GM23338 (cell line): Measurements from ENCODE around the gene ALMS1. TPM values are rescaled to one million over a fixed set of nuclear protein-coding genes. Genes with fewer than 3 reads are reported as not detected.

Experiments
- ATAC-seq: fragments of 200-7000 bp; cut with Tn5 transposase; 3 replicates; pipeline ENCODE4 v1.9.1; 2020
- DNase-seq: peaks from one replicate; pipeline ENCODE4 v3.0.0-alpha.2; 2015; ENCODE audit warnings: low spot score
- H2AFZ ChIP-seq: fragments of 200-600 bp; sonication (generic); 2 replicates; pipeline ENCODE4 v1.8.0; 2016; ENCODE audit warnings: antibody characterized with exemption, mild to moderate bottlenecking, moderate library complexity
- H3F3A ChIP-seq: fragments of 200-600 bp; sonication (generic); replicated peaks from 2 replicates; pipeline ENCODE4 v1.8.0; 2017; ENCODE audit warnings: antibody characterized with exemption, mixed run types, low read depth
- H3K27ac ChIP-seq: fragments of 200-600 bp; sonication (generic); 2 replicates; pipeline ENCODE4 v1.6.1; 2016; ENCODE audit warnings: low read depth
- H3K27me3 ChIP-seq: fragments of 200-600 bp; sonication (generic); 2 replicates; pipeline ENCODE4 v1.8.0; 2016; ENCODE audit warnings: mild to moderate bottlenecking, mixed run types, moderate library complexity; ENCODE audit not compliant: insufficient read depth
- H3K36me3 ChIP-seq: fragments of 200-600 bp; sonication (generic); 2 replicates; pipeline ENCODE4 v1.8.0; 2016; ENCODE audit warnings: mild to moderate bottlenecking; ENCODE audit not compliant: insufficient read depth
- H3K4me1 ChIP-seq: fragments of 200-600 bp; sonication (generic); 2 replicates; pipeline ENCODE4 v1.8.0; 2016; ENCODE audit warnings: mild to moderate bottlenecking, moderate library complexity; ENCODE audit not compliant: insufficient read depth
- H3K4me2 ChIP-seq: fragments of 200-600 bp; sonication (generic); 2 replicates; pipeline ENCODE4 v1.7.1; 2017; ENCODE audit warnings: mixed run types
- H3K4me3 ChIP-seq: fragments of 200-600 bp; sonication (generic); 2 replicates; pipeline ENCODE4 v1.6.1; 2016; ENCODE audit warnings: mixed run types
- H3K79me2 ChIP-seq: fragments of 200-600 bp; sonication (generic); replicated peaks from 2 replicates; pipeline ENCODE4 v1.8.0; 2017; ENCODE audit warnings: mild to moderate bottlenecking; ENCODE audit not compliant: insufficient read depth
- H3K9me2 ChIP-seq: fragments of 200-600 bp; sonication (generic); 2 replicates; pipeline ENCODE4 v1.8.0; 2017; ENCODE audit not compliant: insufficient read depth
- H4K20me1 ChIP-seq: fragments of 200-600 bp; sonication (generic); replicated peaks from 2 replicates; pipeline ENCODE4 v1.8.0; 2017; ENCODE audit warnings: mild to moderate bottlenecking; ENCODE audit not compliant: insufficient read depth
- H3K27ac Mint-ChIP-seq: 2 replicates; pipeline ENCODE4 v1.8.0; 2020; ENCODE audit warnings: inconsistent platforms, mild to moderate bottlenecking, moderate library complexity, mixed read lengths
- H3K27me3 Mint-ChIP-seq: 3 replicates; pipeline ENCODE4 v1.8.0; 2022; ENCODE audit warnings: low read depth, mild to moderate bottlenecking, moderate library complexity, mixed read lengths, inconsistent platforms; ENCODE audit not compliant: insufficient read depth, poor library complexity
- H3K36me3 Mint-ChIP-seq: 3 replicates; pipeline ENCODE4 v1.8.0; 2021; ENCODE audit warnings: low read depth, mild to moderate bottlenecking, inconsistent platforms, moderate library complexity, mixed read lengths
- H3K4me1 Mint-ChIP-seq: 3 replicates; pipeline ENCODE4 v1.8.0; 2020; ENCODE audit warnings: mild to moderate bottlenecking, inconsistent platforms, mixed read lengths
- H3K4me3 Mint-ChIP-seq: 3 replicates; pipeline ENCODE4 v1.8.0; 2021; ENCODE audit warnings: moderate library complexity, mild to moderate bottlenecking, inconsistent platforms, mixed read lengths
- H3K9me3 Mint-ChIP-seq: 3 replicates; pipeline ENCODE4 v1.8.0; 2020; ENCODE audit warnings: moderate library complexity, mild to moderate bottlenecking, inconsistent platforms, mixed read lengths
- CREB1 ChIP-seq: fragments of 250-450 bp; sonication (Bioruptor Pico); IDR thresholded peaks from 2 replicates; pipeline ENCODE4 v1.5.0; 2020; ENCODE audit warnings: low read depth, mild to moderate bottlenecking, moderate library complexity
- EZH2 ChIP-seq: fragments of 200-600 bp; sonication (generic); IDR thresholded peaks from one replicate; pipeline ENCODE4 v1.8.0; 2017; ENCODE audit warnings: antibody characterized with exemption, mild to moderate bottlenecking, low read depth; ENCODE audit not compliant: unreplicated experiment
- JUNB ChIP-seq: IDR thresholded peaks from one replicate; pipeline ENCODE4 v1.6.1; 2016; ENCODE audit warnings: antibody characterized with exemption; ENCODE audit not compliant: unreplicated experiment
- ZNF114 ChIP-seq: fragments of 250-450 bp; sonication (Bioruptor Pico); IDR thresholded peaks from 2 replicates; pipeline ENCODE4 v1.5.0; 2020; ENCODE audit warnings: mild to moderate bottlenecking, moderate library complexity
- polyA plus RNA-seq: library from polyadenylated mRNA; unstranded; fragments of >200 nt; fragmentation: Nextera tagmentation; extraction: Ambion mirVana; gene quantifications from 2 replicates; pipeline ENCODE4 v1.2.1, GENCODE V29; 2016
- total RNA-seq: library from RNA; depleted of rRNA; stranded (reverse); fragments of >200 nt; shearing (Covaris generic); gene quantifications from 2 replicates; pipeline ENCODE4 v1.2.3, GENCODE V29; 2014; rRNA removed

The ALMS1 gene
- total and polyA plus RNA-seq, 2 experiments from 2014 or later, result 38.8 to 65.7 TPM

- peaks cover 8% of the 10 kb centered on the region; the same call in 1 of the 3 replicates for H3K36me3 Mint-ChIP-seq
- no peak overlapping the region for H3K4me3 Mint-ChIP-seq
- Histone ChIP-seq H3K9me2 (no peaks in the 10 kb centered on the region), H2AFZ (no peak overlapping the region), H3K4me3 (no peak overlapping the region), H3K4me1 (no peaks in the 10 kb centered on the region), H3K27me3 (no peaks in the 10 kb centered on the region), H3F3A (no peaks in the 10 kb centered on the region), H3K27ac (no peak overlapping the region), H4K20me1 (no peaks in the 10 kb centered on the region), H3K79me2 (no peaks in the 10 kb centered on the region), H3K36me3 (no peaks in the 10 kb centered on the region), H3K4me2 (no peak overlapping the region)
- no peak for DNase-seq
- no peaks in the 10 kb centered on the region for H3K4me1 Mint-ChIP-seq
- TF ChIP-seq EZH2, result no peak
- peaks cover 15% of the 10 kb centered on the region for H3K9me3 Mint-ChIP-seq
- no peak for ATAC-seq
- no peak overlapping the region for H3K27ac Mint-ChIP-seq
- H3K27me3 Mint-ChIP-seq, result peaks cover 3% of the 10 kb centered on the region
Measured at GRCh38 chr2:73652348-73652747, 266.7 kb downstream of the ALMS1 start.

GRCh38 chr2:73654175-73654574 is 268.5 kb downstream of the ALMS1 start:
- ATAC-seq (no peak), DNase-seq (no peak)
- Histone ChIP-seq H2AFZ (no peak overlapping the region), H3K36me3 (no peaks in the 10 kb centered on the region), H3K27me3 (no peaks in the 10 kb centered on the region), H3K79me2 (no peaks in the 10 kb centered on the region), H4K20me1 (no peaks in the 10 kb centered on the region), H3F3A (no peaks in the 10 kb centered on the region), H3K4me1 (no peaks in the 10 kb centered on the region), H3K4me2 (no peak overlapping the region), H3K4me3 (no peak overlapping the region), H3K27ac (no peak overlapping the region), H3K9me2 (no peaks in the 10 kb centered on the region)
- Mint-ChIP-seq H3K9me3 (no peaks in the 10 kb centered on the region), H3K27me3 (peaks cover 3% of the 10 kb centered on the region), H3K4me3 (no peak overlapping the region), H3K36me3 (no peaks in the 10 kb centered on the region), H3K4me1 (no peaks in the 10 kb centered on the region), H3K27ac (no peak overlapping the region)
- TF ChIP-seq ZNF114 (CRISPR knock-in tag), result no peak
- TF ChIP-seq CREB1 (CRISPR knock-in tag), result no peak
- TF ChIP-seq JUNB, result no peak

Other genes with a start within 250 kb of the ALMS1 start
- gene NOTO, start 183.3 kb upstream of the ALMS1 start, total RNA-seq, result 0.47 and 0.73 TPM in 2 replicates
- 0.06 and 0.12 TPM in 2 replicates for gene NOTO, start 183.3 kb upstream of the ALMS1 start, polyA plus RNA-seq
- gene SMYD5, start 171.6 kb upstream of the ALMS1 start, total RNA-seq, result 45.8 and 47.3 TPM in 2 replicates
- gene SMYD5, start 171.6 kb upstream of the ALMS1 start, polyA plus RNA-seq, result 17.9 and 20.5 TPM in 2 replicates
- gene PRADC1, start 152.6 kb upstream of the ALMS1 start, total RNA-seq, result 6.5 and 8.6 TPM in 2 replicates
- gene PRADC1, start 152.6 kb upstream of the ALMS1 start, polyA plus RNA-seq, result 6.8 and 8.3 TPM in 2 replicates
- gene CCT7, start 151.5 kb upstream of the ALMS1 start, total RNA-seq, result 516 and 642 TPM in 2 replicates
- gene CCT7, start 151.5 kb upstream of the ALMS1 start, polyA plus RNA-seq, result 269 and 287 TPM in 2 replicates
- gene FBXO41, start 101.4 kb upstream of the ALMS1 start, total RNA-seq, result 13.8 and 16.5 TPM in 2 replicates
- 3.1 and 3.5 TPM in 2 replicates for gene FBXO41, start 101.4 kb upstream of the ALMS1 start, polyA plus RNA-seq
- not detected in 2 replicates for gene EGR4, start 92.3 kb upstream of the ALMS1 start, total RNA-seq
- gene EGR4, start 92.3 kb upstream of the ALMS1 start, polyA plus RNA-seq, result 0.23 TPM in 1 of 2 replicates, not detected in the other